Stimulated activated naive CD8-positive, alpha-beta T cell treated with anti-CD3 and anti-CD28 coated beads, Interleukin-15, amount 100 ng/mL, for 72 hours (primary cell): ENCODE measurements around the gene SLFN12L.
"Not testable (repeated sequence)": the region's sequence is repeated elsewhere in the genome, so short reads cannot be mapped to it uniquely, and the experiment has no call there.

Experiments used
- ATAC-seq: fragments of 150-1000 bp; cut with Tn5 transposase; 2 replicates; pipeline ENCODE4 v1.10.0; 2021; ENCODE audit warnings: mild to moderate bottlenecking, moderate library complexity
- DNase-seq, 2 donors: peaks; one replicate each; pipeline ENCODE4 v3.0.0; 2021 to 2022
- H3K27ac Mint-ChIP-seq, 2 donors: one replicate each; pipeline ENCODE4 v1.8.0; 2022; ENCODE audit warnings: mild to moderate bottlenecking in 2 of 2, mixed read lengths in 2 of 2, moderate library complexity in 2 of 2
- H3K27me3 Mint-ChIP-seq: one replicate; pipeline ENCODE4 v1.8.0; 2022; ENCODE audit warnings: mixed read lengths
- H3K4me1 Mint-ChIP-seq: one replicate; pipeline ENCODE4 v1.8.0; 2022; ENCODE audit warnings: mild to moderate bottlenecking, mixed read lengths
- H3K4me3 Mint-ChIP-seq, 2 donors: one replicate each; pipeline ENCODE4 v1.8.0; 2022; ENCODE audit warnings: mild to moderate bottlenecking in 2 of 2, mixed read lengths in 2 of 2, moderate library complexity in 1 of 2
- H3K9me3 Mint-ChIP-seq, 2 donors: one replicate each; pipeline ENCODE4 v1.8.0; 2022; ENCODE audit warnings: mixed read lengths in 2 of 2

Gene SLFN12L

GRCh38 chr17:35529326-35529725 is 8.2 kb downstream of the SLFN12L start:
- not testable (repeated sequence) for H3K27ac Mint-ChIP-seq, H3K27me3 Mint-ChIP-seq, DNase-seq, H3K9me3 Mint-ChIP-seq, ATAC-seq
- H3K4me3 Mint-ChIP-seq = peak overlapping the region in 1 of 2 donors; percentile 11
- H3K4me1 Mint-ChIP-seq = peaks cover 77% of the 10 kb centered on the region

GRCh38 chr17:35523296-35523695 is 14.2 kb downstream of the SLFN12L start:
- H3K27me3 Mint-ChIP-seq = no peaks in the 10 kb centered on the region
- ATAC-seq (no peak), DNase-seq (no peak)
- H3K4me3 Mint-ChIP-seq = peak overlapping the region in 1 of 2 donors; percentile 46
- H3K9me3 Mint-ChIP-seq = peaks cover 0 to 6% of the 10 kb centered on the region in 2 donors
- H3K4me1 Mint-ChIP-seq = peaks cover 100% of the 10 kb centered on the region
- peak overlapping the region; percentile 15 to 37 for H3K27ac Mint-ChIP-seq

GRCh38 chr17:35521654-35522256 is 15.7 kb downstream of the SLFN12L start:
- not testable (repeated sequence) for DNase-seq, H3K9me3 Mint-ChIP-seq, H3K27me3 Mint-ChIP-seq, H3K27ac Mint-ChIP-seq
- H3K4me3 Mint-ChIP-seq = peak overlapping the region; percentile 32 to 57
- ATAC-seq = peak; percentile 91
- peaks cover 100% of the 10 kb centered on the region for H3K4me1 Mint-ChIP-seq

GRCh38 chr17:35521150-35521549 is 16.3 kb downstream of the SLFN12L start:
- DNase-seq (no peak), ATAC-seq (no peak)
- peaks cover 0 to 5% of the 10 kb centered on the region in 2 donors for H3K9me3 Mint-ChIP-seq
- no peak overlapping the region for H3K27ac Mint-ChIP-seq
- H3K27me3 Mint-ChIP-seq = no peaks in the 10 kb centered on the region
- H3K4me3 Mint-ChIP-seq = peak overlapping the region; percentile 27 to 37
- H3K4me1 Mint-ChIP-seq = peaks cover 100% of the 10 kb centered on the region

- Mint-ChIP-seq H3K9me3 (no peaks in the 10 kb centered on the region), H3K4me3 (peak overlapping the region; percentile 15 to 41), H3K27ac (no peak overlapping the region), H3K4me1 (peaks cover 95% of the 10 kb centered on the region), H3K27me3 (no peaks in the 10 kb centered on the region)
- no peak for DNase-seq
- no peak for ATAC-seq
Measured at GRCh38 chr17:35519906-35520442, 17.5 kb downstream of the SLFN12L start.

- Mint-ChIP-seq H3K4me3 (peak overlapping the region in 1 of 2 donors; percentile 41), H3K4me1 (peaks cover 95% of the 10 kb centered on the region), H3K9me3 (no peaks in the 10 kb centered on the region), H3K27me3 (no peaks in the 10 kb centered on the region), H3K27ac (no peak overlapping the region)
- ATAC-seq (no peak), DNase-seq (no peak)
Measured at GRCh38 chr17:35519439-35519838, 18.0 kb downstream of the SLFN12L start.

GRCh38 chr17:35518431-35518830 is 19.0 kb downstream of the SLFN12L start:
- not testable (repeated sequence) for DNase-seq, H3K27ac Mint-ChIP-seq, H3K9me3 Mint-ChIP-seq, H3K27me3 Mint-ChIP-seq, ATAC-seq
- peaks cover 92% of the 10 kb centered on the region for H3K4me1 Mint-ChIP-seq
- H3K4me3 Mint-ChIP-seq = peak overlapping the region; percentile 44 to 57

- H3K4me1 Mint-ChIP-seq = peaks cover 81% of the 10 kb centered on the region
- peak overlapping the region in 1 of 2 donors; percentile 5 for H3K4me3 Mint-ChIP-seq
- DNase-seq (no peak), ATAC-seq (no peak)
- H3K9me3 Mint-ChIP-seq = no peaks in the 10 kb centered on the region
- no peaks in the 10 kb centered on the region for H3K27me3 Mint-ChIP-seq
- no peak overlapping the region for H3K27ac Mint-ChIP-seq
Measured at GRCh38 chr17:35515027-35515426, 22.5 kb downstream of the SLFN12L start.

GRCh38 chr17:35514564-35514963 is 22.9 kb downstream of the SLFN12L start:
- no peak overlapping the region for H3K27ac Mint-ChIP-seq

GRCh38 chr17:35510052-35510451 is 27.4 kb downstream of the SLFN12L start:
- Mint-ChIP-seq H3K27me3 (no peaks in the 10 kb centered on the region), H3K27ac (peak overlapping the region in 1 of 2 donors; percentile 86), H3K4me3 (no peak overlapping the region), H3K4me1 (peaks cover 42% of the 10 kb centered on the region), H3K9me3 (peaks cover 0 to 5% of the 10 kb centered on the region in 2 donors)
- no peak for DNase-seq
- no peak for ATAC-seq

More at GRCh38 chr17:35514564-35514963, 22.9 kb downstream of the SLFN12L start:
- Mint-ChIP-seq H3K4me1 (peaks cover 81% of the 10 kb centered on the region), H3K27me3 (no peaks in the 10 kb centered on the region), H3K4me3 (no peak overlapping the region), H3K9me3 (no peaks in the 10 kb centered on the region)
- DNase-seq (no peak), ATAC-seq (no peak)

GRCh38 chr17:35507714-35508113 is 29.8 kb downstream of the SLFN12L start:
- H3K9me3 Mint-ChIP-seq, H3K27ac Mint-ChIP-seq, ATAC-seq, DNase-seq, H3K4me3 Mint-ChIP-seq, H3K27me3 Mint-ChIP-seq: not testable (repeated sequence)
- peaks cover 29% of the 10 kb centered on the region for H3K4me1 Mint-ChIP-seq

GRCh38 chr17:35499548-35499947 is 37.9 kb downstream of the SLFN12L start:
- Mint-ChIP-seq H3K9me3 (peaks cover 4 to 7% of the 10 kb centered on the region in 2 donors), H3K4me3 (no peak overlapping the region), H3K27ac (no peak overlapping the region), H3K4me1 (peaks cover 78% of the 10 kb centered on the region), H3K27me3 (no peaks in the 10 kb centered on the region)
- ATAC-seq (no peak), DNase-seq (no peak)

GRCh38 chr17:35498448-35499178 is 38.9 kb downstream of the SLFN12L start:
- DNase-seq = no peak
- peak; percentile 33 for ATAC-seq
- Mint-ChIP-seq H3K27ac (no peak overlapping the region), H3K4me3 (peak overlapping the region; percentile 46 to 66), H3K9me3 (peaks cover 4 to 7% of the 10 kb centered on the region in 2 donors), H3K27me3 (no peaks in the 10 kb centered on the region), H3K4me1 (peaks cover 82% of the 10 kb centered on the region)

- ATAC-seq (no peak), DNase-seq (no peak)
- H3K4me3 Mint-ChIP-seq = peak overlapping the region; percentile 19 to 38
- peaks cover 95% of the 10 kb centered on the region for H3K4me1 Mint-ChIP-seq
- no peaks in the 10 kb centered on the region for H3K27me3 Mint-ChIP-seq
- peak overlapping the region in 1 of 2 donors; percentile 59 for H3K27ac Mint-ChIP-seq
- peaks cover 1 to 3% of the 10 kb centered on the region in 2 donors for H3K9me3 Mint-ChIP-seq
Measured at GRCh38 chr17:35496451-35497290, 40.8 kb downstream of the SLFN12L start.

- Mint-ChIP-seq H3K27me3 (no peaks in the 10 kb centered on the region), H3K27ac (no peak overlapping the region), H3K9me3 (peaks cover 0 to 18% of the 10 kb centered on the region in 2 donors), H3K4me3 (no peak overlapping the region), H3K4me1 (peaks cover 85% of the 10 kb centered on the region)
- ATAC-seq = no peak
- DNase-seq = no peak
Measured at GRCh38 chr17:35493040-35493439, 44.4 kb downstream of the SLFN12L start.
